ENCODE measurements around the gene UST. TPM values are rescaled to one million over a fixed set of nuclear protein-coding genes. Genes with fewer than 3 reads are reported as not detected.

Gene UST
- total RNA-seq, 1 experiment from 2014 or later, result 32.1 TPM

- TF ChIP-seq TEAD4 (CRISPR knock-in tag; IDR thresholded peaks at IDR 0.05) (no peak), TP53 (CRISPR knock-in tag; IDR thresholded peaks at IDR 0.05) (no peak), ZNF532 (CRISPR knock-in tag; IDR thresholded peaks at IDR 0.05; ENCODE audit: borderline replicate concordance) (no peak), IRF1 (CRISPR knock-in tag; IDR thresholded peaks at IDR 0.05) (no peak), ZBTB21 (CRISPR knock-in tag; IDR thresholded peaks at IDR 0.05; ENCODE audit: borderline replicate concordance) (no peak), SOX15 (CRISPR knock-in tag; IDR thresholded peaks at IDR 0.05) (no peak), SP1 (CRISPR knock-in tag; conservative IDR thresholded peaks at IDR 0.05) (no peak), ZMAT4 (CRISPR knock-in tag; IDR thresholded peaks at IDR 0.05) (no peak), E2F4 (CRISPR knock-in tag; IDR thresholded peaks at IDR 0.05; ENCODE audit: borderline replicate concordance, low read depth) (no peak), IRF2 (CRISPR knock-in tag; IDR thresholded peaks at IDR 0.05; ENCODE audit: borderline replicate concordance, low read depth) (no peak), ERG (CRISPR knock-in tag; IDR thresholded peaks at IDR 0.05) (no peak), GABPB1 (CRISPR knock-in tag; IDR thresholded peaks at IDR 0.05) (no peak), JAZF1 (CRISPR knock-in tag; IDR thresholded peaks at IDR 0.05) (no peak), USF2 (CRISPR knock-in tag; IDR thresholded peaks at IDR 0.05) (no peak), FOXK1 (CRISPR knock-in tag; IDR thresholded peaks at IDR 0.05) (no peak), ELF4 (CRISPR knock-in tag; IDR thresholded peaks at IDR 0.05; ENCODE audit: low read depth) (no peak), NR3C1 (CRISPR knock-in tag; conservative IDR thresholded peaks at IDR 0.05; ENCODE audit: low read depth) (no peak), NFE2L1 (CRISPR knock-in tag; IDR thresholded peaks at IDR 0.05) (no peak), EMX1 (CRISPR knock-in tag; IDR thresholded peaks at IDR 0.05) (no peak), SMAD4 (CRISPR knock-in tag; IDR thresholded peaks at IDR 0.05) (no peak)
- ChIA-PET POLR2A (no interaction called here), CTCF (no interaction called here)
- H3K27me3 Mint-ChIP-seq (ENCODE audit: low read depth), result peaks cover 3% of the 10 kb centered on the region; the same call in 1 of the 2 replicates
- peaks cover 31% of the 10 kb centered on the region for H3K9me3 Mint-ChIP-seq
- H3K27ac Mint-ChIP-seq, result no peak overlapping the region
- no peak overlapping the region for H3K4me3 Mint-ChIP-seq
- H3K36me3 Mint-ChIP-seq, result no peaks in the 10 kb centered on the region
- H3K4me1 Mint-ChIP-seq, result no peaks in the 10 kb centered on the region
- no peak for ATAC-seq
- DNase-seq (ENCODE audit: low spot score), result no peak
These were observed 378.5 kb downstream of the UST start for GRCh38 chr6:149125309-149125708.

All from WTC11 (cell line).